Activated CD8-positive, alpha-beta memory T cell treated with anti-CD3 and anti-CD28 coated beads, Interleukin-2, amount 10 ng/mL, durations not matched to agents 7 days and 5 days (primary cell): ENCODE results near the gene SDSL. TPM values are rescaled to one million over a fixed set of nuclear protein-coding genes. Genes with fewer than 3 reads are reported as not detected.

Experiments
- ATAC-seq: fragments of 150-1000 bp; cut with Tn5 transposase; one replicate; pipeline ENCODE4 v1.10.0; 2021; ENCODE audit warnings: moderate library complexity
- CTCF ChIA-PET: fragments of 350-600 bp; sonication (Branson Sonifier 250); formaldehyde crosslinking; loops from one replicate; lab custom pipeline; 2021; ENCODE audit warnings: antibody characterized with exemption; lab: Charles Lee
- DNase-seq: peaks from one replicate; pipeline ENCODE4 v3.0.0-alpha.2; 2020
- H3K27ac Mint-ChIP-seq: one replicate; pipeline ENCODE4 v1.8.0; 2021; ENCODE audit warnings: mild to moderate bottlenecking, mixed read lengths
- H3K27me3 Mint-ChIP-seq: one replicate; pipeline ENCODE4 v1.8.0; 2021; ENCODE audit warnings: mixed read lengths
- H3K36me3 Mint-ChIP-seq: one replicate; pipeline ENCODE4 v1.8.0; 2021; ENCODE audit warnings: mild to moderate bottlenecking, mixed read lengths
- H3K4me1 Mint-ChIP-seq: one replicate; pipeline ENCODE4 v1.8.0; 2021; ENCODE audit warnings: mixed read lengths
- H3K4me3 Mint-ChIP-seq: one replicate; pipeline ENCODE4 v1.8.0; 2021; ENCODE audit warnings: mild to moderate bottlenecking, moderate library complexity, mixed read lengths
- H3K9me3 Mint-ChIP-seq: one replicate; pipeline ENCODE4 v1.8.0; 2022; ENCODE audit warnings: low read depth, mixed read lengths
- total RNA-seq, 2 experiments: library from RNA; stranded (reverse); gene quantifications; one replicate each; pipeline ENCODE4 v1.2.3, GENCODE V29; 2021

SDSL gene
- total RNA-seq, 2 experiments from 2014 or later = 0.32 to 0.45 TPM

DNA sequence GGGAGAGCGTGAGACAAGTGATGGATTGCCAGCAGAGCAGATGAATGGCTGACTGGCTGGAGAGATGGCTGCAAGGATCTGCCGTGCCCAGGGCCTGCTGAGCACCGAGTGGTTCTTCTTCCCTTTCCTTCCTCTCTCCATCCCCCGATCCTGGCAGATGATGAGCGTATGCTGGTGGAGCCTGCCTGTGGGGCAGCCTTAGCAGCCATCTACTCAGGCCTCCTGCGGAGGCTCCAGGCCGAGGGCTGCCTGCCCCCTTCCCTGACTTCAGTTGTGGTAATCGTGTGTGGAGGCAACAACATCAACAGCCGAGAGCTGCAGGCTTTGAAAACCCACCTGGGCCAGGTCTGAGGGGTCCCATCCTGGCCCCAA is 15.5 kb downstream of the SDSL start:
- Mint-ChIP-seq H3K4me1 (no peaks in the 10 kb centered on the region), H3K27me3 (peaks cover 9% of the 10 kb centered on the region), H3K4me3 (no peak overlapping the region), H3K9me3 (no peaks in the 10 kb centered on the region), H3K27ac (no peak overlapping the region), H3K36me3 (no peaks in the 10 kb centered on the region)
- ATAC-seq (no peak), DNase-seq (no peak)
- CTCF ChIA-PET = no interaction called here

DNA sequence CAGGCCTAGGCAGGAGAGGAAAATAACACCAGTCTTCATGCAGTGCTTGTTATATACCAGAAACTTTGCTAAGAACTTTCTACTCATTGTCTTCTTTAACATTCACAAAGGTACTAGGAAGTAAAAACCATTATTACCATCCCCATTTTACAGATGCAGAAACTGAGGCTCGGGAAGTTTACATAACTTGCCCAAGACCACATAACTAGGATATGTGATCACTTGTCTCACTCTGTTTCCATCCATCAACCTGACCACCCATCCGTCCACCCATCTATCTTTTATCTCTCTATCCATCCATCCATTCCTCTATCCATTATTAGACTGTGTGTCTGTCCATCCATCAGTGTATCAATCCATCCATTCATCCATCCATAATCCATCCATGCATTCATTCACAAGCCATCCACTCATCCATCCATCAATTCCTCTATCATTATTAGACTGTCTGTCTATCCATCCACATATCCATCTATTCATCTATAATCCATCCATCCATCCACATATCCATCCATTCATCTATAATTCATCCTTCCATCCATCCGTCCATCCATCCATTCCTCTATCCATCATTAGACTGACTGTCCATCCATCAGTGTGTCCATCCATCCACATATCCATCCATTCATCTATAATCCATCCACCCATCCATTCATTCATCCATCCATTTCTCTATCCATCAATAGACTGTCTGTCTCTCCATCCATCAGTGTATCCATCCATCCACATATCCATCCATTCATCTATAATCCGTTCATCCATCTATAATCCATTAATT is 16.5 kb downstream of the SDSL start:
- H3K27me3 Mint-ChIP-seq = peaks cover 9% of the 10 kb centered on the region
- H3K4me3 Mint-ChIP-seq = no peak overlapping the region
- CTCF ChIA-PET = no interaction called here
- H3K9me3 Mint-ChIP-seq = no peaks in the 10 kb centered on the region
- no peaks in the 10 kb centered on the region for H3K4me1 Mint-ChIP-seq
- H3K36me3 Mint-ChIP-seq = no peaks in the 10 kb centered on the region
- no peak for DNase-seq
- no peak for ATAC-seq
- H3K27ac Mint-ChIP-seq = no peak overlapping the region

DNA sequence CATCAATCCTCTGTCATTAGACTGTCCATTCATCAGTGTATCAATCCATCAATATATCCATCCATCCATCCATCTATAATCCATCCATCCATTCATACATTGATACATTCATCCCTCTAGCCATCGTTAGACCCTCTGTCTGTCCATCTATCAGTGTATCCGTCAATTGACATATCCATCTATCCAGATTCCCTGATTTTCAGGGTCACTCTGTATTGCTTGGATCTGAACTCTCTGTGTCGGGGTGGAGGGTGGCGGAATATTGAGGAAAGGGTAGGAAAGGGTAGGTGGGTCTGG is 17.1 kb downstream of the SDSL start:
- Mint-ChIP-seq H3K36me3 (no peaks in the 10 kb centered on the region), H3K4me1 (no peaks in the 10 kb centered on the region), H3K4me3 (no peak overlapping the region), H3K27me3 (peaks cover 9% of the 10 kb centered on the region), H3K27ac (no peak overlapping the region), H3K9me3 (no peaks in the 10 kb centered on the region)
- ATAC-seq = no peak
- no peak for DNase-seq
- CTCF ChIA-PET = no interaction called here

DNA sequence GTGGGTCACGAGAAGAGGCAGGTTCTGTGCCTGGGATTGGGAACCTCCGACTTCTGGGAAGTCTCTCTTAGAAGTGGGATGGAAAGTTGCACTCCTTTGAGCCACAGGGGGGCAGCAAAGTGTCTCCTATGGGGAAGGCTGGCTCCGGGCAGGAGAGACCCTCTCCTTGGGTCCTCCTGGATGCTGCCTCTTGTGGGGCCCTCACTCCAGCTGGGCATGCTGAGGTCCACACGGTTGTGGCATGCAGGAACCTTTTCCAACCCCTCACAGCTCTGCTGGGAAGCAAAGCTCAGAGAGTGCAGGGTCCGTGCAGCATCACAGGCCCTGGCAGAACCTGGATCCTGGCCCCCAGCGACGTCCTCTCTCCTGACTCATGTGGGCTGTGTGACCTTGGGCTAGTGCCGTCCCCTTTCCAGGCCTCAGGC is 17.4 kb downstream of the SDSL start:
- H3K36me3 Mint-ChIP-seq = no peaks in the 10 kb centered on the region
- no peaks in the 10 kb centered on the region for H3K4me1 Mint-ChIP-seq
- no peak for ATAC-seq
- H3K27me3 Mint-ChIP-seq = peaks cover 9% of the 10 kb centered on the region
- CTCF ChIA-PET = no interaction called here
- no peak overlapping the region for H3K27ac Mint-ChIP-seq
- no peak for DNase-seq
- no peak overlapping the region for H3K4me3 Mint-ChIP-seq
- no peaks in the 10 kb centered on the region for H3K9me3 Mint-ChIP-seq

DNA sequence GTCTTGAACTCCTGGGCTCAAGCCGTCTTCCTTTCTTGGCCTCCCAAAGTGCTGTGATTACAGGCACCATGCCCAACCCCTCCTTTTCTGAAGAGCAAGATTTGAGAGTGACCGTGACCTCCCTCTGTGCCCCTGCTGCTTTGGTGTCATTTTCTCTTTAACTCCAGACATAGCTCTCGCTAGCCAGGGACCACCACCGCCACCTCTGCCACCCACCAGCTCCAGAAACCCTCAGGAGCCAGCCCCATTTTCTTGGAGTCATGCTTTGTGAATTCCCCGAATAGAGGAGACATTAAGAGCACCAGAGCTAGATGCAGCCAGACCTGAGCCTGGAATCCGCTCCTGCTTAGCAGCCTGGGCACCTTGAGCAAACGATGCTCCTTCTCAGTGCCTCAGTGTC is 18.2 kb downstream of the SDSL start:
- no peak for ATAC-seq
- no peaks in the 10 kb centered on the region for H3K36me3 Mint-ChIP-seq
- CTCF ChIA-PET = interaction anchor here (1.1 kb wide), 1 partner anchor 21 kb away, joined by 4 read pairs; no protein-coding TSS in a partner anchor
- no peak overlapping the region for H3K4me3 Mint-ChIP-seq
- no peaks in the 10 kb centered on the region for H3K9me3 Mint-ChIP-seq
- H3K27me3 Mint-ChIP-seq = peaks cover 9% of the 10 kb centered on the region
- H3K27ac Mint-ChIP-seq = no peak overlapping the region
- DNase-seq = no peak
- no peaks in the 10 kb centered on the region for H3K4me1 Mint-ChIP-seq

DNA sequence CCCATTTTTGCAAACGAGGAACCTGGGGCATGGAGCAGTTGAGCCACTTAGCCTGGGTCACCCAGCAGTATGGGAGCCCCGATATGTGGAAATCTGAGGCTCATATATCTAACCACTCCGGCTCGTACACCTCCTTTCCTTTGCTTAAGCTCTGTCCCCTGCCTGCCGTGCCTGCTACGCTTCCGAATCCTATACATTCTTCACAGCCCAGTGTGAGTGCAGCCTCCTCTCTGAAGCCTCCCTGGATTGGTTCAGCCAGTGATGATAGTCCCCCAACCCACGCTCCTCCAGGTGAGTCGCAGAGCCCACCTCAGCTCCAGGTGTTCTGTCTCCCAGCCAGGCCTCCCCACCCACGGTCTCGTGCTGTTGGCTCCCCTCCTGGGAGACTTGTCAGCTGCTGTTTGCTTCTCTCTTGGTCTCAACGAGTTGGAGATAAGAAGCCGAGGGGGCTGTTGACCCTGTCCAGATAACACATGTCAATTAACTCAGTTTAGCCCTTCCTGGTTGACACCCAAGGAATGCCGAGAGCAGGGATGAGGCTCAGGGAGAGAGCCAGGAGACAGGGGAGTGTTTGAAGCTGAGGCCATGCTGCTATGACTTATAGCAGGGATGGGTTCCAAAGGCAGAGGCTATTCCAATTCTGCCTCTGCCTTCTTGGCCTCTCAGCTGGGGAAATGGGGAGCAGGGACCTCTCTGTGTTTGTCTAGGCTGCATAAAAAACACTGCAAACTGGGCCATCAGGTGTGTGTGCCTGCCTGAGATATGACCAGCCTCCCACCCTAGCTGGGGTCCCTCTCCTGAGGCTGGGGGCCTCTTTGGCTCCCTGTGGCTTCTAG is 19.0 kb downstream of the SDSL start:
- Mint-ChIP-seq H3K9me3 (no peaks in the 10 kb centered on the region), H3K36me3 (no peaks in the 10 kb centered on the region), H3K4me3 (no peak overlapping the region), H3K27me3 (peaks cover 9% of the 10 kb centered on the region), H3K4me1 (peaks cover 1% of the 10 kb centered on the region), H3K27ac (no peak overlapping the region)
- CTCF ChIA-PET = interaction anchor here (1.1 to 1.5 kb wide), 2 partner anchors 16 to 20 kb away, joined by 3 to 4 read pairs; no protein-coding TSS in a partner anchor
- ATAC-seq = no peak
- DNase-seq = no peak

DNA sequence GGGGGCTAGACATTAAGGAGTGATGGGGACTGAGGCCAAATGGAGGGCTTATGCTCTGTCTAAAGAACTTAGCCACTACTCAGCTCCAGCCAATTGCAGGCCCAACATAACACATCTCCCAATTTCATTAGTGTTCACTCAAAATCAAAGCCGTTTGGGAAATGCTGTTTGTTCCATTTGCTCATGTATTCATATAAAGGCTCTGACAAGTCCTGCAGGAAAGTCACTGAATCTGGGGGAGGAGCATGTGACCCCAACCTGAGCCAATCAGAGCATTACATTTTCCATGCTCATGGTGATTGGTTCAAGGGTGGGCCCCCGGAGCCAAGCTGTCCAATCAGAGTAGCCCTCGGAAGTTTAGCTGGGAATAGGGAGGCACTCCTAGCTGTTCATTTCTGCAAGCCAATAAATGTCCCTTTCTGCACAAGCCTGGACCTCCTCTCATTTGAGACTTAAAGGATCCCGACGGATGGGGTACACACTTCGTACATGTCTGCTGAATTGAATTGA is 20.9 kb downstream of the SDSL start:
- H3K4me1 Mint-ChIP-seq = peaks cover 1% of the 10 kb centered on the region
- no peak overlapping the region for H3K4me3 Mint-ChIP-seq
- no peak for ATAC-seq
- H3K9me3 Mint-ChIP-seq = no peaks in the 10 kb centered on the region
- H3K27ac Mint-ChIP-seq = no peak overlapping the region
- no peaks in the 10 kb centered on the region for H3K36me3 Mint-ChIP-seq
- peaks cover 9% of the 10 kb centered on the region for H3K27me3 Mint-ChIP-seq
- CTCF ChIA-PET = no interaction called here
- no peak for DNase-seq

DNA sequence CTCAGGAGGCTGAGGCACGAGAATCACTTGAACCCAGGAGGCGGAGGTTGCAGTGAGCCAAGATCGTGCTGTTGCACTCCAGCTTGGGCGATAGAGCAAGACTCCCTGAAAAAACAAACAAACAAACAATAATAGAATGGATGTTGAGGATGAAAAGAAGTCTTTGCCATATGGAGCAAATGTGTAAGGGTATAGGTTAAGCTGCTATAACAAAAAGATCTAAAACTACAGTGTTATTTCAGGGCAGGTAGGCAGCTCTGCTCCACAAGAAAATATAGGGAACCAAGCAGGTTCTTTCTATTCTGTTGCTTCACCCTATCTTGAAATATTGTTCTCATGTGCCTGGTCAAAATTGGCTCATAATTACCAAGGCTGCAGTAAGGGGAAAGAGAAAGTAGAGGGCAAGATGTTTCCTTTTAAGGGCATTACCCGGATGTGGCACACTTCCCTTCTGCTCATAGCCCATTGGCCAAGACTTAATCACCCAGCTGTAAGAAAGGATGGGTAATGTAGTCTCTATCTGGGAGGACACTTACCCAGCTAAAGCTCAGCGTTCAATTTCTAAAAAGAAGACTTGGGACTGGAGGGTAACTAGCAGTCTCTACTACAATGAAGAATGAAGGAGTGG is 23.5 kb downstream of the SDSL start:
- Mint-ChIP-seq H3K9me3 (no peaks in the 10 kb centered on the region), H3K36me3 (no peaks in the 10 kb centered on the region), H3K27me3 (peaks cover 12% of the 10 kb centered on the region), H3K4me3 (no peak overlapping the region), H3K4me1 (peaks cover 1% of the 10 kb centered on the region), H3K27ac (no peak overlapping the region)
- no peak for ATAC-seq
- DNase-seq = no peak
- CTCF ChIA-PET = interaction anchor here (1.1 to 1.4 kb wide), 2 partner anchors 17 to 20 kb away, joined by 3 to 4 read pairs; no protein-coding TSS in a partner anchor

DNA sequence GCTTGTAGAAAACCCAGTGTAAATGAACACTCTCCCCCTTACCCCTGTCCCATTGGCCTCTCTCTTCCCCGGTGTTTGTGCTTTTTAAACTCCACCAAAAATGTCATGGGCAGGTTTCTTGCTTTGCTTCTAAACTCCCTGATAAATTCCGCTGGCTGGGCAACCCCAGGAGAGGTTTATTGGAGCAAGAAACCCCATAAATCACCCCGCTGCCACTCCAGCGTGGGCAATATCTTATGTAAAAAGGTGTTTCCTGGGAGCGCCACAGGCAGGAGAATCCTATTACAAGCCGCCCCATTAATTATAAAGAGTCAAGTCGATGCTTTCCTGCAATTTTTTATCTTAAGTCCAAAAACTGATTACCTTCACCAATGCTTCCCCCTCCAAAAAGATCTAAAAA is 26.7 kb downstream of the SDSL start:
- no peak for ATAC-seq
- Mint-ChIP-seq H3K4me3 (no peak overlapping the region), H3K36me3 (no peaks in the 10 kb centered on the region), H3K27ac (no peak overlapping the region), H3K4me1 (peaks cover 1% of the 10 kb centered on the region), H3K27me3 (peaks cover 8% of the 10 kb centered on the region), H3K9me3 (no peaks in the 10 kb centered on the region)
- CTCF ChIA-PET = no interaction called here
- no peak for DNase-seq

DNA sequence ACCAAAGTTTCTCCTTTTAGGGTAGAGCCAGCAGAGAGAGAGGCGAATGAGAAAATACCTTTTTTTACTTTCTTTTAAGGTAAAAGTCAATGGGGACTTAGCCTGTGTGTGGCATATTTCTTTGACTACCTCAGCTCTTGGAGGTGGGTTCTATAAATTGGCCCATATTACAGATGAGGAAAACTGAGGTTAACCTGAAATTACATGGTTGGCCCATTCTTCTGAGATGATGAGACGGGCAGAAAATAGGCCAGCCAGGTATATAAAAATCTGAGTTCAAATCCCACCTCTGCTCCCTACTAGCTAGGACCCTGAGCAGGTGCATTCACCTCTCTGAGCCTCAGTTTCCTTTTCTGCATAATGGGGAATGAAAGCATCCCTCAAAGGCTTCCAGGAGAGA is 27.1 kb downstream of the SDSL start:
- H3K4me3 Mint-ChIP-seq = no peak overlapping the region
- no peak overlapping the region for H3K27ac Mint-ChIP-seq
- no peaks in the 10 kb centered on the region for H3K36me3 Mint-ChIP-seq
- no peaks in the 10 kb centered on the region for H3K9me3 Mint-ChIP-seq
- ATAC-seq (no peak), DNase-seq (no peak)
- CTCF ChIA-PET = no interaction called here
- peaks cover 1% of the 10 kb centered on the region for H3K4me1 Mint-ChIP-seq
- H3K27me3 Mint-ChIP-seq = peaks cover 8% of the 10 kb centered on the region

DNA sequence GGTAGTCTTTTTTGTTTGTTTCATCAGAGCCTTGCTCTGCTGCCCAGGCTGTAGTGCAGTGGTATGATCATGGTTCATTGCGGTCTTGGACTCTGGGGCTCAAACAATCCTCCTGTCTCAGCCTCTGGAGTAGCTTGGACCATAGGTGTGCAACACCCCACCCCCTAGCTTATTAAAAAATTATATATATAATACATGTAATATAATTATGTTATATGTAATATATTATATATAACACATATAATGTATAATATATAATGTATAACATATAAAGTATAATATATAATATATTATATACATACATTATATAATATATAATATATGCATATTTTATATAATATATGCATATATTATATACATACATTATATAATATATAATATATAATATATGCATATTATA is 27.7 kb downstream of the SDSL start:
- Mint-ChIP-seq H3K4me1 (peaks cover 1% of the 10 kb centered on the region), H3K27me3 (peaks cover 8% of the 10 kb centered on the region), H3K27ac (no peak overlapping the region), H3K4me3 (no peak overlapping the region), H3K9me3 (no peaks in the 10 kb centered on the region), H3K36me3 (no peaks in the 10 kb centered on the region)
- ATAC-seq (no peak), DNase-seq (no peak)
- CTCF ChIA-PET = no interaction called here

DNA sequence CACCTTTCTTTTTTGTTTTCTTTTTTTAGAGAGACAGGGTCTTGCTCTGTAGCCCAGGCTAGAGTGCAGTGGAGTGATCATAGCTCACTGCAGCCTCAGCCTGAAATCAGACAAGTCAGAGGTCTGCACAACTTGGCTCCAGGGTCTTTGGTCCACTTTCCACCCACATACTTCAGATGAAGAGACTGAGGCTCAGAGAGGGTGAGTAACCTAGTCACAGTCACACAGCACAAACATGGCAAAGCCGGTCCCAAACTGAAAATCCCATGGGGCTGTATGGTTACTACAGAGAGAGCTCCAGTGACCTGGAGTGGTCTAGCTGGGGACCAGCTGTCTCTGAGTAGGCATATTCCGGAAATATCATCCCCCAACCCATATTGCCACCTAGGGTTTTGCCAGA is 30.3 kb downstream of the SDSL start:
- peaks cover 2% of the 10 kb centered on the region for H3K4me1 Mint-ChIP-seq
- no peaks in the 10 kb centered on the region for H3K9me3 Mint-ChIP-seq
- no peaks in the 10 kb centered on the region for H3K36me3 Mint-ChIP-seq
- H3K27me3 Mint-ChIP-seq = peaks cover 15% of the 10 kb centered on the region
- H3K27ac Mint-ChIP-seq = no peak overlapping the region
- no peak overlapping the region for H3K4me3 Mint-ChIP-seq
- CTCF ChIA-PET = interaction anchor here (0.9 kb wide), 1 partner anchor 10 kb away, joined by 3 read pairs; no protein-coding TSS in a partner anchor
- ATAC-seq = no peak
- DNase-seq = no peak

DNA sequence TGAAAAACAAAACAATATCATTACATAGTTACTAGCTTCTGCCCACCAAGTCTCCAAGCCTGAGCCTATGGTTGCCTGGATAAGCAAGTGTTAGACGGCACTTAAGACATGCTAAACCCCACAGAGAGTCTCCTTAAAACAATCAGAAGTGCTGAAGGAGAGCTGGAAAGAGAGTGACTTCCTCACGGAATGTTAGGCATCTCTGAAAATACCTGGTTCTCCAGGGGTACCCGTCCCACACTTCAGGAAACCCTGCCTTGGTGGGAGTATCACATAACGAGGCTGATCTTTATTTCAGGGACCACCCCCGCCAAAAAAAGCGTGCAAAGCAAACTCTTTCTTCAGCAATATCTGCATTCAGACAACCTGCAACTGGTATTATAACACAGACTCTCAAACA is 31.1 kb downstream of the SDSL start:
- DNase-seq = no peak
- Mint-ChIP-seq H3K4me3 (no peak overlapping the region), H3K27ac (no peak overlapping the region), H3K4me1 (peaks cover 2% of the 10 kb centered on the region), H3K36me3 (no peaks in the 10 kb centered on the region), H3K9me3 (no peaks in the 10 kb centered on the region), H3K27me3 (peaks cover 17% of the 10 kb centered on the region)
- CTCF ChIA-PET = interaction anchor here (0.9 kb wide), 1 partner anchor 9 kb away, joined by 3 read pairs; no protein-coding TSS in a partner anchor
- no peak for ATAC-seq
